SU-DHL-6 (cell line): ENCODE data around the gene CYLD.

Experiments used
- EZH2phosphoT487 ChIP-seq: fragments of 200-600 bp; sonication (generic), shearing (Covaris generic); conservative IDR thresholded peaks from 2 replicates; pipeline ENCODE4 v1.6.1; 2018; ENCODE audit warnings: mild to moderate bottlenecking, antibody characterized with exemption, low read length, moderate library complexity, mixed read lengths
- TF ChIP-seq, protein P1 (sequence below): fragments of 200-600 bp; sonication (generic); IDR thresholded peaks from one replicate; pipeline ENCODE4 v1.5.1; 2017; ENCODE audit warnings: antibody characterized with exemption, mild to moderate bottlenecking, low read length, moderate library complexity; ENCODE audit not compliant: insufficient read depth, poor library complexity, severe bottlenecking

DNA sequence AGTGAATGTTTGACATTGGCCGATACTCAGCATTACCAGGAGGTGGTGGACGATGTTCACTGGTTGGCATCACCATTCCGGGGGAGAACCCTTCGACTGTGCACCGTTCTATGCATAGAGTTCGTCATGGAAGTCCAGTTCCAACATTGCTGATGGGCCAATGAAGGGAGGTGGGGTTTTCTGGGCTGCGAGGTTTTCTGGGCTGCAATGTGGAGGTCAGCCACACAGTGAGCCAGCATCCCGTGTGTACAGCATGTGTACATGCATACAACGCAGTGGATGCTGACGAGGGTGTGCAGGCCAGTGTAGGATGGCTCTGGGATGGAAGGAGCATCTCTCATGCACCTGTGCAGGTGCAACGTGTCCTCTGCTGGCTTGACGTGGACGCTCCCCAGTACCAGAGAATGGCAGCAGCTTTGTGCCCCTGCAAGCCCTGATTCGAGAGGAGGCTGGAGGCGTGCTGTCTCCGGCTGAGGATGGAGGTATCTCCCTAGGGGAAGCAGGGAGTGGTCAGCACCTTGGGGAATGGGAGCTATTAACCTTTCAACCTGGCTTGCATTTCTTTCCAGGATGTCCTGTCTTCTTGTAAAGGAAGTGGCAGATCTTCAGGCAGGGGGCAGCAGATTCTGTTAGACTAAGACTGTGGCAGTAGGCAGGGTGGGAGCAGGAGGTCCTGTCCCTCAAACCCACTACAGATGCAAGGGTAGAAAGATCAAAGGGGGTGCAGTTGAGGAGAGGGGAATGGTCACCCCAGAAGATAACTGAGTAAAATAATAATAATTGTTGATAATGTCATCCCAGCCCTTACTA is 98.2 kb downstream of the CYLD start:
- TF ChIP-seq, protein P1, sequence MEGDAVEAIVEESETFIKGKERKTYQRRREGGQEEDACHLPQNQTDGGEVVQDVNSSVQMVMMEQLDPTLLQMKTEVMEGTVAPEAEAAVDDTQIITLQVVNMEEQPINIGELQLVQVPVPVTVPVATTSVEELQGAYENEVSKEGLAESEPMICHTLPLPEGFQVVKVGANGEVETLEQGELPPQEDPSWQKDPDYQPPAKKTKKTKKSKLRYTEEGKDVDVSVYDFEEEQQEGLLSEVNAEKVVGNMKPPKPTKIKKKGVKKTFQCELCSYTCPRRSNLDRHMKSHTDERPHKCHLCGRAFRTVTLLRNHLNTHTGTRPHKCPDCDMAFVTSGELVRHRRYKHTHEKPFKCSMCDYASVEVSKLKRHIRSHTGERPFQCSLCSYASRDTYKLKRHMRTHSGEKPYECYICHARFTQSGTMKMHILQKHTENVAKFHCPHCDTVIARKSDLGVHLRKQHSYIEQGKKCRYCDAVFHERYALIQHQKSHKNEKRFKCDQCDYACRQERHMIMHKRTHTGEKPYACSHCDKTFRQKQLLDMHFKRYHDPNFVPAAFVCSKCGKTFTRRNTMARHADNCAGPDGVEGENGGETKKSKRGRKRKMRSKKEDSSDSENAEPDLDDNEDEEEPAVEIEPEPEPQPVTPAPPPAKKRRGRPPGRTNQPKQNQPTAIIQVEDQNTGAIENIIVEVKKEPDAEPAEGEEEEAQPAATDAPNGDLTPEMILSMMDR = no peak
- no peak for TF ChIP-seq EZH2phosphoT487
